Cardiac septum (tissue), 1 donor: Measurements from ENCODE around the gene SIX2. TPM values are rescaled to one million over a fixed set of nuclear protein-coding genes. Genes with fewer than 3 reads are reported as not detected.

Source experiments
- DNase-seq: peaks from one replicate; pipeline ENCODE4 v3.0.0-alpha.2; 2020; ENCODE audit warnings: low spot score
- intact Hi-C: fragments of 100-400 bp; cut with DNase I; formaldehyde crosslinking; loops from one replicate; pipeline ENCODE4 v1.14.0; 2022
- total RNA-seq: library from RNA; stranded (reverse); fragmentation: NEBNext Ultra II Directional; extraction: Animal tissue kit (Norgen Biotek cat#: 25700); gene quantifications from one replicate; pipeline ENCODE4 v1.2.1, GENCODE V29; 2021
- donor health status: DM: no; HTN: no; CAD: no.

Gene SIX2
- total RNA-seq, 1 donor from 2014 or later = 0.89 TPM

GRCh38 chr2:45024600-45025291 is 15.5 kb upstream of the SIX2 start:
- intact Hi-C loops = no loop called here
- DNase-seq = no peak

- no peak for DNase-seq
- intact Hi-C loops = no loop called here
These were observed 14.8 kb upstream of the SIX2 start for GRCh38 chr2:45024097-45024496.

GRCh38 chr2:45020439-45020838 is 11.2 kb upstream of the SIX2 start:
- DNase-seq = no peak
- intact Hi-C loops = no loop called here

- intact Hi-C loops = no loop called here
- no peak for DNase-seq
These were observed 8.8 kb upstream of the SIX2 start for GRCh38 chr2:45018023-45018422.

GRCh38 chr2:45014831-45015230 is 5.6 kb upstream of the SIX2 start:
- DNase-seq = no peak
- intact Hi-C loops = no loop called here

- intact Hi-C loops = no loop called here
- no peak for DNase-seq
These were observed 4.9 kb upstream of the SIX2 start for GRCh38 chr2:45014016-45014702.

- DNase-seq = peak; percentile 74
These were observed 4.2 kb upstream of the SIX2 start for GRCh38 chr2:45013229-45014015.

GRCh38 chr2:45012733-45013132 is 3.5 kb upstream of the SIX2 start:
- intact Hi-C loops = no loop called here
- DNase-seq = peak; percentile 68

More at GRCh38 chr2:45013229-45014015, 4.2 kb upstream of the SIX2 start:
- intact Hi-C loops = no loop called here

GRCh38 chr2:45011621-45012602 is 2.7 kb upstream of the SIX2 start:
- intact Hi-C loops = no loop called here

GRCh38 chr2:45011121-45011520 is 1.9 kb upstream of the SIX2 start:
- intact Hi-C loops = no loop called here

More at GRCh38 chr2:45011621-45012602, 2.7 kb upstream of the SIX2 start:
- DNase-seq = peak; percentile 67

GRCh38 chr2:45010702-45011012 is 1.4 kb upstream of the SIX2 start:
- DNase-seq = peak; percentile 67
- intact Hi-C loops = no loop called here

More at GRCh38 chr2:45011121-45011520, 1.9 kb upstream of the SIX2 start:
- DNase-seq = peak; percentile 24

- intact Hi-C loops = no loop called here
- peak; percentile 79 for DNase-seq
These were observed 863 bp upstream of the SIX2 start for GRCh38 chr2:45009928-45010701.

- peak; percentile 61 for DNase-seq
- intact Hi-C loops = no loop called here
These were observed 739 bp downstream of the SIX2 start for GRCh38 chr2:45008296-45009129.

- intact Hi-C loops = no loop called here
- no peak for DNase-seq
These were observed 1.3 kb downstream of the SIX2 start for GRCh38 chr2:45007961-45008295.

- intact Hi-C loops = no loop called here
These were observed 2.3 kb downstream of the SIX2 start for GRCh38 chr2:45006942-45007287.

GRCh38 chr2:45006041-45006941 is 3.0 kb downstream of the SIX2 start:
- intact Hi-C loops = no loop called here
- peak; percentile 73 for DNase-seq

More at GRCh38 chr2:45006942-45007287, 2.3 kb downstream of the SIX2 start:
- peak; percentile 59 for DNase-seq
